HG03457 (cell line): ENCODE measurements around the gene CORO6.

Experiments used
- ATAC-seq: cut with Tn5 transposase; IDR thresholded peaks from one replicate; pipeline ENCODE4 v1.9.1; 2021; ENCODE audit warnings: moderate number of reproducible peaks; ENCODE audit not compliant: unreplicated experiment

Gene CORO6

GRCh38 chr17:29613856-29614255, 8.9 kb downstream of the CORO6 start:
- no peak for ATAC-seq

- no peak for ATAC-seq
Measured at GRCh38 chr17:29613352-29613837, 9.3 kb downstream of the CORO6 start.

- no peak for ATAC-seq
Measured at GRCh38 chr17:29612404-29613280, 10.1 kb downstream of the CORO6 start.

GRCh38 chr17:29612094-29612403, 10.7 kb downstream of the CORO6 start:
- no peak for ATAC-seq

- ATAC-seq = no peak
Measured at GRCh38 chr17:29611351-29612093, 11.2 kb downstream of the CORO6 start.

GRCh38 chr17:29610395-29610794, 12.3 kb downstream of the CORO6 start:
- ATAC-seq = no peak

- ATAC-seq = no peak
Measured at GRCh38 chr17:29608986-29609385, 13.7 kb downstream of the CORO6 start.

GRCh38 chr17:29607557-29608195, 15.0 kb downstream of the CORO6 start:
- ATAC-seq = no peak

- no peak for ATAC-seq
Measured at GRCh38 chr17:29603109-29603674, 19.5 kb downstream of the CORO6 start.

GRCh38 chr17:29597361-29598172, 25.1 kb downstream of the CORO6 start:
- no peak for ATAC-seq

GRCh38 chr17:29596811-29597210, 25.9 kb downstream of the CORO6 start:
- no peak for ATAC-seq

GRCh38 chr17:29595943-29596774, 26.6 kb downstream of the CORO6 start:
- ATAC-seq = no peak

GRCh38 chr17:29595107-29595942, 27.4 kb downstream of the CORO6 start:
- ATAC-seq = no peak

- ATAC-seq = no peak
Measured at GRCh38 chr17:29594519-29595090, 28.1 kb downstream of the CORO6 start.

- no peak for ATAC-seq
Measured at GRCh38 chr17:29593591-29594518, 28.9 kb downstream of the CORO6 start.

GRCh38 chr17:29592850-29593551, 29.7 kb downstream of the CORO6 start, which contains the start of gene ANKRD13B:
TSS of gene ANKRD13B (plus strand) at chr17:29593132. CDS start at chr17:29593622, 490 bp downstream.
- no peak for ATAC-seq
